ENCODE results near the gene PITX1. TPM values are rescaled to one million over a fixed set of nuclear protein-coding genes. Genes with fewer than 3 reads are reported as not detected.

The PITX1 gene
- total RNA-seq, 1 experiment from 2014 or later: 173 TPM

GRCh38 chr5:135027697-135028615, 6.1 kb downstream of the PITX1 start:
- no peak overlapping the region for H3K27ac ChIP-seq (ENCODE audit: low read length)
- DNase-seq: peak; percentile 59
- peaks cover 46% of the 10 kb centered on the region for H4K20me1 ChIP-seq (ENCODE audit: insufficient read depth, low read depth, low read length)
- no peak overlapping the region for H3K4me2 ChIP-seq (ENCODE audit: low read depth, low read length, poor library complexity, severe bottlenecking)
- H3K9me3 ChIP-seq (ENCODE audit: low read length): no peaks in the 10 kb centered on the region
- H3K36me3 ChIP-seq (ENCODE audit: insufficient read depth, low read length): peaks cover 45% of the 10 kb centered on the region
- H3K9ac ChIP-seq (ENCODE audit: low read length): no peak overlapping the region
- H3K4me1 ChIP-seq (ENCODE audit: low read length): peaks cover 32% of the 10 kb centered on the region
- peaks cover 36% of the 10 kb centered on the region for H3K79me2 ChIP-seq (ENCODE audit: low read length)
- no peak overlapping the region for H2AFZ ChIP-seq (ENCODE audit: low read length)
- no peak overlapping the region for H3K4me3 ChIP-seq (ENCODE audit: low read length)
- H3K9me2 ChIP-seq (replicated peaks; ENCODE audit: insufficient read depth, low read length): no peaks in the 10 kb centered on the region
- H3K27me3 ChIP-seq (ENCODE audit: low read length): no peaks in the 10 kb centered on the region

- no peak for DNase-seq
- H3K79me2 ChIP-seq (ENCODE audit: low read length): peaks cover 30% of the 10 kb centered on the region
- no peak overlapping the region for H3K4me2 ChIP-seq (ENCODE audit: low read depth, low read length, poor library complexity, severe bottlenecking)
- no peaks in the 10 kb centered on the region for H3K27me3 ChIP-seq (ENCODE audit: low read length)
- no peak overlapping the region for H3K9ac ChIP-seq (ENCODE audit: low read length)
- peaks cover 39% of the 10 kb centered on the region for H3K36me3 ChIP-seq (ENCODE audit: insufficient read depth, low read length)
- H3K27ac ChIP-seq (ENCODE audit: low read length): 0 out of 2 replicates have a peak overlapping the region, but pooled peaks have one; percentile 60
- H3K4me3 ChIP-seq (ENCODE audit: low read length): no peak overlapping the region
- peaks cover 32% of the 10 kb centered on the region for H3K4me1 ChIP-seq (ENCODE audit: low read length)
- H4K20me1 ChIP-seq (ENCODE audit: insufficient read depth, low read depth, low read length): peaks cover 46% of the 10 kb centered on the region
- no peak overlapping the region for H2AFZ ChIP-seq (ENCODE audit: low read length)
- H3K9me3 ChIP-seq (ENCODE audit: low read length): no peaks in the 10 kb centered on the region
- H3K9me2 ChIP-seq (replicated peaks; ENCODE audit: insufficient read depth, low read length): no peaks in the 10 kb centered on the region
Measured at GRCh38 chr5:135027266-135027696, 6.7 kb downstream of the PITX1 start.

- Histone ChIP-seq H2AFZ (ENCODE audit: low read length) (no peak overlapping the region), H3K4me2 (ENCODE audit: low read depth, low read length, poor library complexity, severe bottlenecking) (no peak overlapping the region), H3K9ac (ENCODE audit: low read length) (no peak overlapping the region), H3K27ac (ENCODE audit: low read length) (peak overlapping the region; percentile 60), H3K27me3 (ENCODE audit: low read length) (no peaks in the 10 kb centered on the region), H3K9me2 (replicated peaks; ENCODE audit: insufficient read depth, low read length) (no peaks in the 10 kb centered on the region), H3K79me2 (ENCODE audit: low read length) (peaks cover 24% of the 10 kb centered on the region), H3K36me3 (ENCODE audit: insufficient read depth, low read length) (peaks cover 34% of the 10 kb centered on the region), H3K4me1 (ENCODE audit: low read length) (peaks cover 30% of the 10 kb centered on the region), H3K4me3 (ENCODE audit: low read length) (no peak overlapping the region), H3K9me3 (ENCODE audit: low read length) (no peaks in the 10 kb centered on the region), H4K20me1 (ENCODE audit: insufficient read depth, low read depth, low read length) (peaks cover 42% of the 10 kb centered on the region)
- peak; percentile 74 for DNase-seq
Measured at GRCh38 chr5:135026645-135027265, 7.3 kb downstream of the PITX1 start.

- Histone ChIP-seq H3K4me3 (ENCODE audit: low read length) (no peak overlapping the region), H3K9me2 (replicated peaks; ENCODE audit: insufficient read depth, low read length) (no peaks in the 10 kb centered on the region), H3K4me1 (ENCODE audit: low read length) (peaks cover 29% of the 10 kb centered on the region), H3K36me3 (ENCODE audit: insufficient read depth, low read length) (peaks cover 28% of the 10 kb centered on the region), H4K20me1 (ENCODE audit: insufficient read depth, low read depth, low read length) (peaks cover 34% of the 10 kb centered on the region), H2AFZ (ENCODE audit: low read length) (no peak overlapping the region), H3K9me3 (ENCODE audit: low read length) (no peaks in the 10 kb centered on the region), H3K79me2 (ENCODE audit: low read length) (peaks cover 17% of the 10 kb centered on the region), H3K27me3 (ENCODE audit: low read length) (no peaks in the 10 kb centered on the region), H3K27ac (ENCODE audit: low read length) (peak overlapping the region; percentile 60), H3K9ac (ENCODE audit: low read length) (no peak overlapping the region), H3K4me2 (ENCODE audit: low read depth, low read length, poor library complexity, severe bottlenecking) (no peak overlapping the region)
- DNase-seq: peak; percentile 77
Measured at GRCh38 chr5:135025730-135026644, 8.0 kb downstream of the PITX1 start.

- H3K27me3 ChIP-seq (ENCODE audit: low read length): no peaks in the 10 kb centered on the region
- H4K20me1 ChIP-seq (ENCODE audit: insufficient read depth, low read depth, low read length): peaks cover 26% of the 10 kb centered on the region
- H3K4me3 ChIP-seq (ENCODE audit: low read length): no peak overlapping the region
- DNase-seq: peak; percentile 80
- no peak overlapping the region for H3K9ac ChIP-seq (ENCODE audit: low read length)
- peaks cover 19% of the 10 kb centered on the region for H3K36me3 ChIP-seq (ENCODE audit: insufficient read depth, low read length)
- no peaks in the 10 kb centered on the region for H3K9me3 ChIP-seq (ENCODE audit: low read length)
- peaks cover 8% of the 10 kb centered on the region for H3K79me2 ChIP-seq (ENCODE audit: low read length)
- H3K4me2 ChIP-seq (ENCODE audit: low read depth, low read length, poor library complexity, severe bottlenecking): no peak overlapping the region
- peak overlapping the region; percentile 60 for H3K27ac ChIP-seq (ENCODE audit: low read length)
- H2AFZ ChIP-seq (ENCODE audit: low read length): no peak overlapping the region
- H3K4me1 ChIP-seq (ENCODE audit: low read length): peaks cover 21% of the 10 kb centered on the region
- no peaks in the 10 kb centered on the region for H3K9me2 ChIP-seq (replicated peaks; ENCODE audit: insufficient read depth, low read length)
Measured at GRCh38 chr5:135024956-135025729, 8.9 kb downstream of the PITX1 start.

- no peaks in the 10 kb centered on the region for H4K20me1 ChIP-seq (ENCODE audit: insufficient read depth, low read depth, low read length)
- no peak overlapping the region for H2AFZ ChIP-seq (ENCODE audit: low read length)
- no peak overlapping the region for H3K4me3 ChIP-seq (ENCODE audit: low read length)
- peaks cover 23% of the 10 kb centered on the region for H3K4me1 ChIP-seq (ENCODE audit: low read length)
- H3K9me3 ChIP-seq (ENCODE audit: low read length): no peaks in the 10 kb centered on the region
- no peak overlapping the region for H3K4me2 ChIP-seq (ENCODE audit: low read depth, low read length, poor library complexity, severe bottlenecking)
- no peaks in the 10 kb centered on the region for H3K27me3 ChIP-seq (ENCODE audit: low read length)
- no peaks in the 10 kb centered on the region for H3K79me2 ChIP-seq (ENCODE audit: low read length)
- H3K36me3 ChIP-seq (ENCODE audit: insufficient read depth, low read length): peaks cover 4% of the 10 kb centered on the region; the same call in 1 of the 2 replicates
- H3K9ac ChIP-seq (ENCODE audit: low read length): no peak overlapping the region
- no peak for DNase-seq
- no peaks in the 10 kb centered on the region for H3K9me2 ChIP-seq (replicated peaks; ENCODE audit: insufficient read depth, low read length)
- no peak overlapping the region for H3K27ac ChIP-seq (ENCODE audit: low read length)
Measured at GRCh38 chr5:135020111-135020895, 13.7 kb downstream of the PITX1 start.

- Histone ChIP-seq H3K4me1 (ENCODE audit: low read length) (peaks cover 25% of the 10 kb centered on the region), H3K27ac (ENCODE audit: low read length) (peak overlapping the region; percentile 41), H3K9ac (ENCODE audit: low read length) (no peak overlapping the region), H2AFZ (ENCODE audit: low read length) (no peak overlapping the region), H4K20me1 (ENCODE audit: insufficient read depth, low read depth, low read length) (no peaks in the 10 kb centered on the region), H3K9me2 (replicated peaks; ENCODE audit: insufficient read depth, low read length) (no peaks in the 10 kb centered on the region), H3K9me3 (ENCODE audit: low read length) (no peaks in the 10 kb centered on the region), H3K4me2 (ENCODE audit: low read depth, low read length, poor library complexity, severe bottlenecking) (no peak overlapping the region), H3K36me3 (ENCODE audit: insufficient read depth, low read length) (peaks cover 4% of the 10 kb centered on the region; the same call in 1 of the 2 replicates), H3K4me3 (ENCODE audit: low read length) (no peak overlapping the region), H3K79me2 (ENCODE audit: low read length) (no peaks in the 10 kb centered on the region), H3K27me3 (ENCODE audit: low read length) (no peaks in the 10 kb centered on the region)
- DNase-seq: peak; percentile 60
Measured at GRCh38 chr5:135019314-135019713, 14.7 kb downstream of the PITX1 start.
